HG02981 (cell line): Measurements from ENCODE around the gene PPP4R1.

Source experiments
- ATAC-seq: cut with Tn5 transposase; IDR thresholded peaks from one replicate; pipeline ENCODE4 v1.9.1; 2021; ENCODE audit warnings: mild to moderate bottlenecking, moderate library complexity; ENCODE audit not compliant: unreplicated experiment

Gene PPP4R1

GRCh38 chr18:9594823-9595596 is 19.3 kb downstream of the PPP4R1 start:
- peak; percentile 74 for ATAC-seq

DNA sequence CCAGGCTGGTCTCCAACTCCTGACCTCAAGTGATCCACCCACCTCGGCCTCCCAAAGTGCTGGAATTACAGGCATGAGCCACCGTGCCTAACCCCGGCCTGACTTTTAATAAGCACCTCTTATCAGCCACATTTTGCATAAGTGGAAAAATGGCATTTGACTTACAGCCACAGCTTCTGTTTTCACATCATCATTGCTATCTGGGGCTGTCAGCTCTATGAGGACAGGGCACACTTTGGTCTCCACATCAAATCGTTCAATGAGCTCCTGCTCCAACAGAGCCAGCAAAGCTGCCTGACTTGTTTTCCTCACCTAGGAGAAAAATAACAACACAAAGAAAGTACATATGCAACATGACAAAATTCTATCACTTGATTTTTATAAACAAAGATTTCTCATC is 26.4 kb downstream of the PPP4R1 start:
- no peak for ATAC-seq

DNA sequence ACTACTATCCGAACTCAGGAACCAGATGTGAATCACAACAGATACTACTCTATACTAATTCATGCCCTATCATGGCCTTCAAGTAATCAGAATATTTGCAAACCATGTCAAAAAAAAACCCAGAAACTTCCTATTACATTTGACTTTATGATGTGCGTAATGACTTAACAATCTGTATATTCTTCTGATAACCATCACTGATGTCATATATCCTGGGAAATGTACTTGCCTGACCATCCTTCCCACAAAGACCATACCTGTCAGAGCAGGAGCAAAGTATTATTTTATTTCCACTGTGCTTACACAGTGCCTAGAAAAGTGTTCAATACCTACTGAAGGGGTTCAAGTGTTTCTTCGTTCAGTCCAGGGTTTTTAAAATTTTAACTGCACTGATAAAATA is 27.5 kb downstream of the PPP4R1 start:
- no peak for ATAC-seq

DNA sequence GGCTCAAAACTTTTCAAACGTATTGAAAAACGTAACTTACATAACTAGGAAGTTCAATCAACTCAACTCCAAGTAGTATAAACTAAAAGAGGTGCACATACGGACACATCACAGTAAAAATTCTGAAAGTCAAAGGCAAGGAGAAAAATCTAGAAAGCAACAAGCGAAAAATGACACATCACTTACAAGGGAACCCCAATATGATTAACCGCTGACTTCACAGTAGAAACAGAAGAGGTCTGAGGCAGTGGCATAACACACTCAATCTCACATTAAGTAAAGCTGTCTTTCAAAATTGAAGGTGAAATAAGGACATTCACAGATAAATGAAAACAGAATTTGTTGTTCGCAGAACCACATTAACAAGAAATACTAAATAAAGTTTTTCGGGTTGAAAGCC is 32.7 kb downstream of the PPP4R1 start:
- ATAC-seq, result no peak

- no peak for ATAC-seq
These were observed 36.1 kb downstream of the PPP4R1 start for GRCh38 chr18:9578306-9578705.

DNA sequence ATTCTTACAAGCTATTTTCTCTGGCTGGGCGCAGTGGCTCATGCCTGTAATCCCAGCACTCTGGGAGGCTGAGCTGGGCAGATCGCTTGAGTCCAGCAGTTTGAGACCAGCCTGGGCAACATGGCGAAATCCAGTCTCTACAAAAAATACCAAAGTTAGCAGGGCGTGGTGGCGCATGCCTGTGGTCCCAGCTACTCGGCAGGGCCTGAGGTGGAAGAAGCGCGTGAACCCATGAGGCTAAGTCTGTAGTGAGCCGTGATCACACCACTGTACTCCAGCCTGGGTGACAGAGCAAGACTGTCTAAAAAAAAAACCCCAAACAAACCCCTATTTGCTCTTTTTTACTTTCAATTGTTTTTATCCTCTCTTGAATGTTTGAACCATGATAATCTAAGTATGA is 37.0 kb downstream of the PPP4R1 start:
- ATAC-seq, result no peak

DNA sequence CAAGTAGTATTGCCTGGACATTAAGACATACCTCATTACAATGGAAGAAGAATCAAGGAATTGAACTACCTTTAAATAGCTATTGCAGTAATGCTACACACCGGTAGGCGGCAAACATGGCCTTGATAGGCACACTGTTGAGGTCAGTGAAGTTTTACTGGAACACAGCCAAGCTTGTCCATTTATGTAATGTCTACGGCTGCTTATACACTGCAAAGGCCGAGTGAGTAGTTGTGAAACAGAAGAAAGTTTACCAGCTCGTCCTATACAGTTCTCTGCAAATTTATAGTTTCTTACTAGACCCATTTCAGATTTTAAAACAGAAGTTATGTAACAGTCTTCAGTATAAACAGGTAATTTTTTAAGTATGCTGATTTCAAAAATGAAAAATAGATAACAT is 38.8 kb downstream of the PPP4R1 start:
- peak; percentile 64 for ATAC-seq

- no peak for ATAC-seq
These were observed 39.8 kb downstream of the PPP4R1 start for GRCh38 chr18:9574473-9575115.

GRCh38 chr18:9571546-9571945 is 42.8 kb downstream of the PPP4R1 start:
- ATAC-seq, result no peak

- no peak for ATAC-seq
These were observed 44.1 kb downstream of the PPP4R1 start for GRCh38 chr18:9570255-9570654.

GRCh38 chr18:9569178-9569577 is 45.2 kb downstream of the PPP4R1 start:
- ATAC-seq, result no peak

GRCh38 chr18:9568186-9568585 is 46.2 kb downstream of the PPP4R1 start:
- no peak for ATAC-seq

DNA sequence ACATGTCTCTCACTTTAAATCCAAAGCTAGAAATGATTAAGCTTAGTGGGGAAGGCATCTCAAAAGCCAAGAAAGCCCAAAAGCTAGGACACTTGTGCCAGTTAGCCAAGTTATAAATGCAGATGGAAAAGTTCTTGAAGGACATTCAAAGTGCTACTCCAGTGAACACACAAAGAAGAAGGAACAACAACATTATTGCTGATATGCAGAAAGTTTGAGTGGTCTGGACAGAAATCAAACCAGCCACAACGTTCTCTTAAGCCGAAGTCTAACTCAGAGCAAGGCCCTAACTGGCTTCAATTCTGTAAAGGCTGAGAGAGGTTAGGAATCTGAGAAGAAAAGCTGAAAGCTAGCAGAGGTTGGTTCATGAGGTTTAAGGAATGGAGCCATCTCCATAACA is 49.0 kb downstream of the PPP4R1 start:
- no peak for ATAC-seq

GRCh38 chr18:9563331-9563730 is 51.0 kb downstream of the PPP4R1 start:
- no peak for ATAC-seq

DNA sequence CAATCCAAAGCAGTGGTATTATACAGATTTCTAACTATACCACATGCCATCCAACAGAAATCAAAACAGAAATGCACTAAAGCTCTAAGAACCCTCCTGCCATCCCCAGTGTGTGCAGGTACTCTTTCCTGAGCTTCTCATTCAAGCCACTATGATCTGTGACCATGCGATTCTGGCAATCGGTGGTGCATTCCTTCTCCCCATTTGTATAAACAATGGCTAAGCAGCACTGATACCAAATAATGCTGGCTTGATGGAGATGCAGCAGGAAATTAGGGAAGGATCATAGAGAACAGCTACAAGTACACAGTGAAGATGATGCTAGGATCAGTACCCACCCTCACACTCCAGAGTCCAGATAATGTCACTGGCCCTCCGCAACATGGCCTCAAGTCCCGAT is 51.8 kb downstream of the PPP4R1 start:
- ATAC-seq, result no peak

- ATAC-seq, result no peak
These were observed 52.6 kb downstream of the PPP4R1 start for GRCh38 chr18:9561759-9562158.

DNA sequence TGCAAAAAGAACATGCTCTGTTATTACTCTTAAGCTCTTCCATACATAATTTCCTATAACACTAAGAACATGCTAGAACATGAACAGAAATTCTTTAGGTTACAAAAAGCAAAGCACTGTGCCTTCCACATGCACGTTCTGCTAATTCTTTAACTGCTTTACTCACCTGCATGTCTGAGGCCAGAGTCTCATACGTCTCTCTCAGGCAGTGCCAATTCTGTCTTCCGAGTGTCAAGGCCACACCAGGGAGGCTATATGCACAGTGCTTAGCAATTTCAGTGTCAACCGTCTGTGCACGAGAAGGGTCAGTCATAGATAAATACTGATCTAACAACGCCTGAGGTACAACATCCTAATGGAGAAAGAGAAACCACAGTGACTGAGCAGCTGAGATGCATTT is 55.1 kb downstream of the PPP4R1 start:
- no peak for ATAC-seq

- ATAC-seq, result no peak
These were observed 55.8 kb downstream of the PPP4R1 start for GRCh38 chr18:9558387-9559064.

- ATAC-seq, result no peak
These were observed 57.0 kb downstream of the PPP4R1 start for GRCh38 chr18:9557250-9557943.

DNA sequence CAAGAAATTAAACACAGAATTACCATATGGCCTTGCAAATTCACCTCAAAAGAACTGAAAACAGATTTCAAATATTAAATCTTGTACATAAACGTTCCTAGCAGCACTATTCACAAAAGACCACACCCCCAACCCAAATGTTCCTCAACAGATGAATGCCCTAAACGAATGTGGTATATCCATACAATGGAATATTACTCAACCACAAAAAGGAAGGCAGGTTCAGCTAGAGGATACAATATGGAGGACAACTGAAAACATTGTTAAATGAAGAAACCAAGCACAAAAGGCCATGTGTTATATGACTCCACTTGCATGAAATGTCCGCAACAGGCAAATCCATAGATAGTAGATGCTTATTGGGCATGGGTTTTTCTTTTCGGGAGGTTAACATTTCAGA is 61.7 kb downstream of the PPP4R1 start:
- no peak for ATAC-seq

GRCh38 chr18:9552191-9552590 is 62.2 kb downstream of the PPP4R1 start:
- ATAC-seq, result no peak

DNA sequence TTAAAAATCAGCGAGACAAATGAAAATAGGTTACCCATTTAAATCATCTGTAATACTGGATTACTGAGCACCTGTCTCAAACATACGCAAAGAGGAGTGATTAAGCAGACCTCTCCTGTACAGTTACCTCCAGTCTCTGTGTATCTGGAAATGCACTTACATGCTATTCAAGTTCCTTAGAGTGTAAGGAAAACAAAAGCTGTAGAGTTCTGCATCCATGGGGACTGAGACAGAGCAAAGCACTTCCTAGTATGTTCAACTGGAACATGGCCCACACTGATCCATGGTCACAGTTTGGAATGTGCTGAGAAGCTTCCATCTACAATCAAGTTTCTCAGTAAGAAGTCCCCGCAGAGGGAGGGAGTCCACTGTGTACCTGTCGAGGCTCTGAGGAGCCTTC is 63.9 kb downstream of the PPP4R1 start:
- ATAC-seq, result no peak
